ENCODE measurements around the gene MSGN1.

GRCh38 chr2:17792515-17792914 lies 23.7 kb upstream of the MSGN1 start:
- TF ChIP-seq EZH2 (IDR thresholded peaks at IDR 0.05; ENCODE audit: borderline replicate concordance, low read length) (no peak), CTCF (IDR thresholded peaks at IDR 0.05; ENCODE audit: low read length) (no peak)

All from OCI-LY1 (cell line).